HepG2 (cell line): ENCODE measurements around the gene CENATAC. TPM values are rescaled to one million over a fixed set of nuclear protein-coding genes. Genes with fewer than 3 reads are reported as not detected.

Experiments
- AHDC1 ChIP-seq: sonication (generic); formaldehyde crosslinking; IDR thresholded peaks from 2 replicates; pipeline ENCODE4 v1.5.1; 2020; ENCODE audit warnings: mild to moderate bottlenecking, missing genetic modification reagents, borderline replicate concordance
- AKNA ChIP-seq: sonication (generic); formaldehyde crosslinking; IDR thresholded peaks from 2 replicates; pipeline ENCODE4 v1.4.0; 2020; ENCODE audit warnings: missing genetic modification reagents, borderline replicate concordance
- ELF1 ChIP-seq: sonication (generic); formaldehyde crosslinking; IDR thresholded peaks from 2 replicates; pipeline ENCODE4 v1.4.0; 2020; ENCODE audit warnings: missing genetic modification reagents
- NFE2L2 ChIP-seq: fragments of 150-350 bp; IDR thresholded peaks from 2 replicates; pipeline ENCODE4 v1.6.1; 2014; ENCODE audit warnings: low read length
- NFIC ChIP-seq: IDR thresholded peaks from 2 replicates; pipeline ENCODE4 v1.6.1; 2012; ENCODE audit warnings: mild to moderate bottlenecking, low read length, inconsistent platforms
- PHF5A ChIP-seq: IDR thresholded peaks from one replicate; pipeline ENCODE4 v1.6.1; 2018; ENCODE audit warnings: low read depth, missing genetic modification reagents; ENCODE audit not compliant: unreplicated experiment
- ZBED4 ChIP-seq: sonication (generic); formaldehyde crosslinking; IDR thresholded peaks from 2 replicates; pipeline ENCODE4 v1.4.0; 2020; ENCODE audit warnings: missing genetic modification reagents, borderline replicate concordance
- ZFP36 ChIP-seq: fragments of 150-350 bp; IDR thresholded peaks from 2 replicates; pipeline ENCODE4 v1.6.1; 2018; ENCODE audit warnings: borderline replicate concordance, low read length, low read depth; ENCODE audit not compliant: partially characterized antibody
- ZFX ChIP-seq: sonication (generic); formaldehyde crosslinking; IDR thresholded peaks from 2 replicates; pipeline ENCODE4 v1.4.0; 2020; ENCODE audit warnings: mild to moderate bottlenecking, low read depth, missing genetic modification reagents, moderate library complexity
- ZNF335 ChIP-seq: sonication (generic); formaldehyde crosslinking; IDR thresholded peaks from 2 replicates; pipeline ENCODE4 v1.4.0; 2020; ENCODE audit warnings: missing genetic modification reagents
- polyA plus RNA-seq, 8 experiments: library from polyadenylated mRNA; depleted of rRNA in 3 of 8; stranded (reverse) in 7 of 8; unstranded in 1 of 8; fragments of >200 nt; fragmentation: Illumina TruSeq in 4 of 8; extraction: Trizol in 4 of 8; gene quantifications; 2 replicates each; pipeline versions ENCODE4 v1.2.1 to v1.2.3, GENCODE V29; 2011 to 2016; ENCODE audit warnings: low read depth in 4 of 8, missing spikeins in 1 of 8, mixed read lengths in 1 of 8; ENCODE audit not compliant: insufficient read depth in 1 of 8
- total RNA-seq, 5 experiments: library from RNA; depleted of rRNA; stranded (reverse); fragments of >200 nt; fragmentation: Illumina TruSeq; extraction: Trizol; gene quantifications; 2 replicates each; pipeline ENCODE4 v1.2.3, GENCODE V29; 2016; ENCODE audit warnings: low read depth in 1 of 5
- TF ChIP-seq, protein P1 (sequence below): sonication (generic); formaldehyde crosslinking; IDR thresholded peaks from 2 replicates; pipeline ENCODE4 v1.8.1; 2023; ENCODE audit warnings: mild to moderate bottlenecking, missing genetic modification reagents

Gene CENATAC
- total and polyA plus RNA-seq, 2 of the 13 experiments (the other 11 are each of a cell fraction or from before 2014, with no cell fraction given): 21.7 to 25.0 TPM

GRCh38 chr11:119018074-119018938 is 20.4 kb downstream of the CENATAC start, which contains the start of the genes RPS25 and TRAPPC4 (continued):
- TF ChIP-seq NFIC: no peak
- peak; percentile 18; the same call in 1 of the 2 replicates for TF ChIP-seq ZBED4 (CRISPR knock-in tag)
- TF ChIP-seq ZFP36: no peak
- TF ChIP-seq ELF1 (CRISPR knock-in tag): peak; percentile 94
- TF ChIP-seq ZNF335: peak; percentile 87
- peak; percentile 47 for TF ChIP-seq PHF5A (CRISPR knock-in tag)
- 0 out of 2 replicates have a peak, but pooled peaks have one; percentile 29 for TF ChIP-seq AHDC1 (CRISPR knock-in tag)
- peak; percentile 88 for TF ChIP-seq ZFX (CRISPR knock-in tag)
- no peak for TF ChIP-seq NFE2L2
- 0 out of 2 replicates have a peak, but pooled peaks have one; percentile 31 for TF ChIP-seq AKNA (CRISPR knock-in tag)
- TF ChIP-seq, protein P1, sequence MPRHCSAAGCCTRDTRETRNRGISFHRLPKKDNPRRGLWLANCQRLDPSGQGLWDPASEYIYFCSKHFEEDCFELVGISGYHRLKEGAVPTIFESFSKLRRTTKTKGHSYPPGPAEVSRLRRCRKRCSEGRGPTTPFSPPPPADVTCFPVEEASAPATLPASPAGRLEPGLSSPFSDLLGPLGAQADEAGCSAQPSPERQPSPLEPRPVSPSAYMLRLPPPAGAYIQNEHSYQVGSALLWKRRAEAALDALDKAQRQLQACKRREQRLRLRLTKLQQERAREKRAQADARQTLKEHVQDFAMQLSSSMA (CRISPR knock-in tag): peak; percentile 92; the same call in 1 of the 2 replicates
